ENCODE data around the gene KLB.
"Not testable (repeated sequence)": the region's sequence is repeated elsewhere in the genome, so short reads cannot be mapped to it uniquely, and the experiment has no call there.

KLB gene

GRCh38 chr4:39406763-39407583 lies at the start of gene KLB:
TSS of gene KLB (plus strand) at chr4:39406930. CDS start at chr4:39406950, 20 bp downstream.
- H3K4me3 ChIP-seq (ENCODE audit: low read length): no peak within 1 kb of the TSS

GRCh38 chr4:39357002-39357401 lies 49.7 kb upstream of the KLB start:
- Histone ChIP-seq H3K4me3 (ENCODE audit: low read length) (no peak overlapping the region), H3K9me3 (ENCODE audit: control insufficient read depth, low read length) (no peaks in the 10 kb centered on the region), H3K9ac (ENCODE audit: low read length) (no peak overlapping the region), H3K4me1 (ENCODE audit: control insufficient read depth, insufficient read depth, low read length) (peaks cover 13% of the 10 kb centered on the region), H3K36me3 (ENCODE audit: control insufficient read depth, insufficient read depth, low read length) (no peaks in the 10 kb centered on the region), H3K27me3 (ENCODE audit: control insufficient read depth, insufficient read depth, low read length) (no peaks in the 10 kb centered on the region)

More at GRCh38 chr4:39406763-39407583, at the start of gene KLB:
- Histone ChIP-seq H3K36me3 (ENCODE audit: control insufficient read depth, insufficient read depth, low read length) (no peaks in the 10 kb centered on the region), H3K4me1 (ENCODE audit: control insufficient read depth, insufficient read depth, low read length) (no peaks in the 10 kb centered on the region), H3K9me3 (ENCODE audit: control insufficient read depth, low read length) (no peaks in the 10 kb centered on the region), H3K9ac (ENCODE audit: low read length) (no peak within 1 kb of the TSS), H3K27me3 (ENCODE audit: control insufficient read depth, insufficient read depth, low read length) (no peaks in the 10 kb centered on the region)

GRCh38 chr4:39360611-39361010 lies 46.1 kb upstream of the KLB start:
- H3K9ac ChIP-seq (ENCODE audit: low read length); H3K4me3 ChIP-seq (ENCODE audit: low read length); H3K4me1 ChIP-seq (ENCODE audit: control insufficient read depth, insufficient read depth, low read length); H3K9me3 ChIP-seq (ENCODE audit: control insufficient read depth, low read length); H3K27me3 ChIP-seq (ENCODE audit: control insufficient read depth, insufficient read depth, low read length); H3K36me3 ChIP-seq (ENCODE audit: control insufficient read depth, insufficient read depth, low read length): not testable (repeated sequence)

DNA sequence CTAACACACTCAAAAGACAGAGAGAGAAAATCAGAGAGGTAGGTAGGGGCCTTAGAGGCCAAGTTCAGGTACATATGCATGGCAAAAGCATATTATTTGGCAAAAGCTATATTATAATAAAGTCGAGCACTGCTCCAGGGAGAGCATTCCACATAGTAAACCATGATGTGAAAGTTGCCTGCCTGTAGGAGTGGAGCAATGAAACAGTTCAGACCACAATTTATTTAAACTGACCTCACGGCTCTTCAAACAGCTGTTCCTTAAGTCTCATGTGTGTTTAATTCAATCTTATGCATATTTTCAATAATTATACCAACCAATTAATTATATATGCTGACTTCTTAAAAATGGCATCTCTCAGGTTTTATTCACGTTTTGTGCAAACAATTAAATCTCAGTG lies 43.9 kb upstream of the KLB start:
- Histone ChIP-seq H3K9me3 (ENCODE audit: control insufficient read depth, low read length) (no peaks in the 10 kb centered on the region), H3K9ac (ENCODE audit: low read length) (no peak overlapping the region), H3K4me1 (ENCODE audit: control insufficient read depth, insufficient read depth, low read length) (no peaks in the 10 kb centered on the region), H3K27me3 (ENCODE audit: control insufficient read depth, insufficient read depth, low read length) (no peaks in the 10 kb centered on the region), H3K36me3 (ENCODE audit: control insufficient read depth, insufficient read depth, low read length) (no peaks in the 10 kb centered on the region), H3K4me3 (ENCODE audit: low read length) (no peak overlapping the region)

- Histone ChIP-seq H3K36me3 (ENCODE audit: control insufficient read depth, insufficient read depth, low read length) (no peaks in the 10 kb centered on the region), H3K4me3 (ENCODE audit: low read length) (no peak overlapping the region), H3K27me3 (ENCODE audit: control insufficient read depth, insufficient read depth, low read length) (no peaks in the 10 kb centered on the region), H3K4me1 (ENCODE audit: control insufficient read depth, insufficient read depth, low read length) (no peaks in the 10 kb centered on the region), H3K9ac (ENCODE audit: low read length) (no peak overlapping the region), H3K9me3 (ENCODE audit: control insufficient read depth, low read length) (no peaks in the 10 kb centered on the region)
Observed at GRCh38 chr4:39363773-39364393, 42.8 kb upstream of the KLB start.

DNA sequence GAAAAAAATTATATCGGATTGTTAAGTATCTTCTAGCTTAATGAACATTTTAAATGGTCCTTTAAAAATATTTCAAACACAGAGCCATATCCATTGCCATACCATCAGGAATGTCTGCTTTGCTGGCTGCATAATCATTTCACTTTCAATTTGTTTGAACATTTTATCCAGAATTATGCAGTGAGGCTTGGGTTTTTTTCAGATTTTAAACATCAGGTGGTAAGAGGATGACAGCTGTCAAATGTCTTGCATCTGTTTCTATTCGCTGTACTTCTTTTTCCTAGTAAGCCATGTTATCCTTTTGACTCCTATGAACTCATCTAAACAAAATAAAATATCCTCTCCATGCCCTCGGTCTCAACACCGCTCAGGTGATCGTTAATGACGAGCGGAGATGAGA lies 41.4 kb upstream of the KLB start:
- no peaks in the 10 kb centered on the region for H3K27me3 ChIP-seq (ENCODE audit: control insufficient read depth, insufficient read depth, low read length)
- peak overlapping the region; percentile 91 for H3K9ac ChIP-seq (ENCODE audit: low read length)
- H3K36me3 ChIP-seq (ENCODE audit: control insufficient read depth, insufficient read depth, low read length): no peaks in the 10 kb centered on the region
- H3K4me1 ChIP-seq (ENCODE audit: control insufficient read depth, insufficient read depth, low read length): no peaks in the 10 kb centered on the region
- peak overlapping the region; percentile 81 for H3K4me3 ChIP-seq (ENCODE audit: low read length)
- no peaks in the 10 kb centered on the region for H3K9me3 ChIP-seq (ENCODE audit: control insufficient read depth, low read length)

- H3K9ac ChIP-seq (ENCODE audit: low read length): peak within 1 kb of the TSS; percentile 91
- H3K4me3 ChIP-seq (ENCODE audit: low read length): peak within 1 kb of the TSS; percentile 81
- no peaks in the 10 kb centered on the region for H3K36me3 ChIP-seq (ENCODE audit: control insufficient read depth, insufficient read depth, low read length)
- H3K27me3 ChIP-seq (ENCODE audit: control insufficient read depth, insufficient read depth, low read length): no peaks in the 10 kb centered on the region
- H3K4me1 ChIP-seq (ENCODE audit: control insufficient read depth, insufficient read depth, low read length): no peaks in the 10 kb centered on the region
- H3K9me3 ChIP-seq (ENCODE audit: control insufficient read depth, low read length): no peaks in the 10 kb centered on the region
Observed at GRCh38 chr4:39365830-39366771, 40.6 kb upstream of the KLB start, which contains the start of gene RFC1. TSS of gene RFC1 (minus strand) at chr4:39366362. CDS start at chr4:39366241, 121 bp downstream.

GRCh38 chr4:39367166-39367565 lies 39.6 kb upstream of the KLB start:
- Histone ChIP-seq H3K36me3 (ENCODE audit: control insufficient read depth, insufficient read depth, low read length) (no peaks in the 10 kb centered on the region), H3K9ac (ENCODE audit: low read length) (no peak overlapping the region), H3K9me3 (ENCODE audit: control insufficient read depth, low read length) (no peaks in the 10 kb centered on the region), H3K4me1 (ENCODE audit: control insufficient read depth, insufficient read depth, low read length) (no peaks in the 10 kb centered on the region), H3K27me3 (ENCODE audit: control insufficient read depth, insufficient read depth, low read length) (no peaks in the 10 kb centered on the region), H3K4me3 (ENCODE audit: low read length) (no peak overlapping the region)

DNA sequence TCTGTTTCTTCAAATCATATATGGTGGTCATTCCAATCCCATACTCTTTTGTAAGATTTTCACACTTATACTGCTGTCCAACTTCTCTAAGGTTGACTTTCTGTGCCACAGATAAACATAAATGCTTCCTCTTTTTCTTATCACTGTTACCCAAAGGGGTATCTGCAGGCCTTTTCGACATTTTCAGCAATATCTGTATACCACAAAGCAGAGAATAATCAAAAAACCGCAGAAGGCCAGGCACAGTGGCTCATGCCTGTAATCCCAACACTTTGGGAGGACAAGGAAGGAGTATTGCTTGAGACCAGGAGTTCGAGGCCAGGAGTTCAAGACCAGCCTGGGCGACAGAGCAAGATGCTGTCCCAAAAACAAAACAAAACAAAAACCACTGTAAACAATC lies 37.4 kb upstream of the KLB start:
- Histone ChIP-seq H3K4me3 (ENCODE audit: low read length) (no peak overlapping the region), H3K9me3 (ENCODE audit: control insufficient read depth, low read length) (no peaks in the 10 kb centered on the region), H3K27me3 (ENCODE audit: control insufficient read depth, insufficient read depth, low read length) (no peaks in the 10 kb centered on the region), H3K36me3 (ENCODE audit: control insufficient read depth, insufficient read depth, low read length) (no peaks in the 10 kb centered on the region), H3K4me1 (ENCODE audit: control insufficient read depth, insufficient read depth, low read length) (no peaks in the 10 kb centered on the region), H3K9ac (ENCODE audit: low read length) (no peak overlapping the region)

DNA sequence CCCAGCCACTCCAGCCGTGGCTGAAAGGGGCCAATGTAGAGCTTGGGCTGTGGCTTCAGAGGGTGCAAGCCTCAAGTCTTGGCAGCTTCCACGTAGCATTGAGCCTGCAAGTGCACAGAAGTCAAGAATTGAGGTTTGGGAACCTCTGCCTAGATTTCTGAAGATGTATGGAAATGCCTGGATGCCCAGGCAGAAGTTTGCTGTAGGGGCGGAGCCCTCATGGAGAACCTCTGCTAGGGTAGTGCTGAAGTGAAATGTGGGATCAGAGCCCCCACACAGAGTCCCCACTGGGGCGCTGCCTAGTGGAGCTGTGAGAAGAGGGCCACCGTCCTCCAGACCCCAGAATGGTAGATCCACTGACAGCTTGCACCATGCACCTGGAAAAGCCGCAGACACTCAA lies 35.5 kb upstream of the KLB start:
- H3K27me3 ChIP-seq (ENCODE audit: control insufficient read depth, insufficient read depth, low read length); H3K4me3 ChIP-seq (ENCODE audit: low read length); H3K36me3 ChIP-seq (ENCODE audit: control insufficient read depth, insufficient read depth, low read length); H3K9ac ChIP-seq (ENCODE audit: low read length); H3K4me1 ChIP-seq (ENCODE audit: control insufficient read depth, insufficient read depth, low read length); H3K9me3 ChIP-seq (ENCODE audit: control insufficient read depth, low read length): not testable (repeated sequence)

- Histone ChIP-seq H3K4me3 (ENCODE audit: low read length) (no peak overlapping the region), H3K9ac (ENCODE audit: low read length) (no peak overlapping the region), H3K9me3 (ENCODE audit: control insufficient read depth, low read length) (no peaks in the 10 kb centered on the region), H3K4me1 (ENCODE audit: control insufficient read depth, insufficient read depth, low read length) (no peaks in the 10 kb centered on the region), H3K27me3 (ENCODE audit: control insufficient read depth, insufficient read depth, low read length) (no peaks in the 10 kb centered on the region), H3K36me3 (ENCODE audit: control insufficient read depth, insufficient read depth, low read length) (no peaks in the 10 kb centered on the region)
Observed at GRCh38 chr4:39375478-39375877, 31.3 kb upstream of the KLB start.

GRCh38 chr4:39383690-39384089 lies 23.0 kb upstream of the KLB start:
- no peak overlapping the region for H3K9ac ChIP-seq (ENCODE audit: low read length)
- H3K4me3 ChIP-seq (ENCODE audit: low read length): no peak overlapping the region
- H3K36me3 ChIP-seq (ENCODE audit: control insufficient read depth, insufficient read depth, low read length): no peaks in the 10 kb centered on the region
- no peaks in the 10 kb centered on the region for H3K27me3 ChIP-seq (ENCODE audit: control insufficient read depth, insufficient read depth, low read length)
- H3K4me1 ChIP-seq (ENCODE audit: control insufficient read depth, insufficient read depth, low read length): no peaks in the 10 kb centered on the region
- H3K9me3 ChIP-seq (ENCODE audit: control insufficient read depth, low read length): no peaks in the 10 kb centered on the region

All from mucosa of stomach (tissue), 1 donor.